Measurements from ENCODE around the gene MMP20. TPM values are rescaled to one million over a fixed set of nuclear protein-coding genes. Genes with fewer than 3 reads are reported as not detected.

MMP20 gene
- total RNA-seq, 1 donor from 2014 or later: not detected

Other genes with a start within 250 kb of the MMP20 start
- 109 TPM for gene TMEM123, start 172.6 kb downstream of the MMP20 start, total RNA-seq
- not detected for gene MMP7, start 94.6 kb downstream of the MMP20 start, total RNA-seq
- gene MMP27, start 80.4 kb upstream of the MMP20 start, total RNA-seq: not detected
- not detected for gene MMP8, start 99.6 kb upstream of the MMP20 start, total RNA-seq
- not detected for gene MMP10, start 155.3 kb upstream of the MMP20 start, total RNA-seq
- not detected for gene MMP1, start 172.8 kb upstream of the MMP20 start, total RNA-seq
- not detected for gene MMP3, start 218.3 kb upstream of the MMP20 start, total RNA-seq
- not detected for gene MMP12, start 249.7 kb upstream of the MMP20 start, total RNA-seq

Data from frontal cortex (tissue), 1 donor.